SK-N-SH (cell line): ENCODE measurements around the gene GOLGA3. TPM values are rescaled to one million over a fixed set of nuclear protein-coding genes. Genes with fewer than 3 reads are reported as not detected.

ENCODE experiments used
- CTCF ChIA-PET: fragments of 300-600, 350-600 bp; formaldehyde crosslinking; extraction: SDS; loops from one replicate; lab custom pipeline; 2021; lab: Yijun Ruan, JAX
- POLR2A ChIA-PET: fragments of 350-600 bp; sonication (Branson Sonifier 250); formaldehyde crosslinking; extraction: SDS; loops from one replicate; lab custom pipeline; 2020; ENCODE audit warnings: antibody characterized with exemption, inconsistent platforms; lab: Yijun Ruan, JAX
- DNase-seq: peaks from one replicate; pipeline ENCODE4 v3.0.0; 2012
- H2AFZ ChIP-seq: fragments of 200-600 bp; sonication (generic); 2 replicates; pipeline ENCODE4 v1.8.1; 2016; ENCODE audit warnings: antibody characterized with exemption, mild to moderate bottlenecking, low read depth
- H3F3A ChIP-seq: fragments of 200-600 bp; sonication (generic); replicated peaks from 2 replicates; pipeline ENCODE3; 2016; ENCODE audit warnings: antibody characterized with exemption, mild to moderate bottlenecking; ENCODE audit not compliant: insufficient read depth
- H3K27ac ChIP-seq, 2 experiments: fragments of 200-500 bp in 1 of 2; fragments of 200-600 bp in 1 of 2; sonication (Bioruptor generic) in 1 of 2; sonication (generic), shearing (Covaris generic) in 1 of 2; 2 replicates each; pipeline versions ENCODE4 v1.5.1 to v1.6.1; 2014 to 2016; ENCODE audit warnings: low read depth in 2 of 2, inconsistent platforms in 1 of 2, low read length in 1 of 2, mild to moderate bottlenecking in 1 of 2, mixed read lengths in 1 of 2
- H3K27me3 ChIP-seq: fragments of 200-600 bp; sonication (generic), shearing (Covaris generic); 2 replicates; pipeline ENCODE4 v1.6.1; 2016; ENCODE audit warnings: mixed run types; ENCODE audit not compliant: insufficient read depth
- H3K36me3 ChIP-seq, 2 experiments: fragments of 200-500 bp in 1 of 2; fragments of 200-600 bp in 1 of 2; sonication (Bioruptor generic) in 1 of 2; sonication (generic) in 1 of 2; replicated peaks in 1 of 2; 2 replicates each; pipeline versions ENCODE3 to v1.5.1; 2014 to 2016; ENCODE audit warnings: low read length in 1 of 2, mild to moderate bottlenecking in 1 of 2; ENCODE audit not compliant: insufficient read depth in 2 of 2, control insufficient read depth in 1 of 2
- H3K4me1 ChIP-seq, 2 experiments: fragments of 200-500 bp in 1 of 2; fragments of 200-600 bp in 1 of 2; sonication (Bioruptor generic) in 1 of 2; sonication (generic), shearing (Covaris generic) in 1 of 2; 2 replicates each; pipeline versions ENCODE4 v1.5.1 to v1.6.1; 2014 to 2016; ENCODE audit warnings: low read depth in 1 of 2, low read length in 1 of 2, mixed run types in 1 of 2; ENCODE audit not compliant: insufficient read depth in 2 of 2, control insufficient read depth in 1 of 2
- H3K4me2 ChIP-seq: fragments of 200-600 bp; sonication (generic), shearing (Covaris generic); 2 replicates; pipeline ENCODE4 v1.6.1; 2017; ENCODE audit warnings: mixed run types
- H3K4me3 ChIP-seq, 2 experiments: fragments of 200-500 bp in 1 of 2; fragments of 200-600 bp in 1 of 2; sonication (Bioruptor generic) in 1 of 2; sonication (generic), shearing (Covaris generic) in 1 of 2; 2 replicates each; pipeline versions ENCODE4 v1.5.1 to v1.8.1; 2014 to 2016; ENCODE audit warnings: low read depth in 2 of 2, inconsistent platforms in 1 of 2, low read length in 1 of 2, mild to moderate bottlenecking in 1 of 2, mixed read lengths in 1 of 2, moderate library complexity in 1 of 2
- H3K79me2 ChIP-seq: fragments of 200-600 bp; sonication (generic); 2 replicates; pipeline ENCODE4 v1.8.1; 2017; ENCODE audit warnings: mild to moderate bottlenecking; ENCODE audit not compliant: insufficient read depth
- H3K9ac ChIP-seq: fragments of 200-600 bp; sonication (generic); 2 replicates; pipeline ENCODE4 v1.6.1; 2017; ENCODE audit warnings: mixed run types
- H3K9me2 ChIP-seq: fragments of 200-600 bp; sonication (generic); 2 replicates; pipeline ENCODE4 v1.6.1; 2017; ENCODE audit warnings: mixed run types
- H3K9me3 ChIP-seq: fragments of 200-600 bp; sonication (generic); 2 replicates; pipeline ENCODE4 v1.6.1; 2017; ENCODE audit warnings: mixed run types, mild to moderate bottlenecking, moderate library complexity
- H4K20me1 ChIP-seq: fragments of 200-600 bp; sonication (generic); 2 replicates; pipeline ENCODE4 v1.6.1; 2017; ENCODE audit warnings: mild to moderate bottlenecking, mixed run types; ENCODE audit not compliant: insufficient read depth
- CHD2 ChIP-seq: fragments of 150-350 bp; IDR thresholded peaks from 2 replicates; pipeline ENCODE4 v1.6.1; 2018; ENCODE audit warnings: low read length; ENCODE audit not compliant: partially characterized antibody
- CTCF ChIP-seq: fragments of 200-600 bp; sonication (generic); IDR thresholded peaks from 2 replicates; pipeline ENCODE4 v1.6.1; 2017; ENCODE audit warnings: antibody characterized with exemption, mild to moderate bottlenecking, moderate library complexity
- FOSL2 ChIP-seq: IDR thresholded peaks from 2 replicates; pipeline ENCODE4 v1.4.0; 2012; ENCODE audit warnings: low read depth, mild to moderate bottlenecking, moderate library complexity, borderline replicate concordance
- MXI1 ChIP-seq: IDR thresholded peaks from 2 replicates; pipeline ENCODE4 v1.6.1; 2012; ENCODE audit warnings: mild to moderate bottlenecking, low read depth, low read length, improper control_type of control experiment
- NFIC ChIP-seq: IDR thresholded peaks from 2 replicates; pipeline ENCODE4 v1.4.0; 2012; ENCODE audit warnings: borderline replicate concordance
- POLR2AphosphoS5 ChIP-seq: IDR thresholded peaks from 2 replicates; pipeline ENCODE4 v1.6.1; 2012; ENCODE audit warnings: low read depth, low read length
- RCOR1 ChIP-seq: fragments of 150-350 bp; IDR thresholded peaks from 2 replicates; pipeline ENCODE4 v1.6.1; 2017; ENCODE audit warnings: antibody characterized with exemption, low read length
- RXRA ChIP-seq: IDR thresholded peaks from 2 replicates; pipeline ENCODE4 v1.4.0; 2012; ENCODE audit warnings: low read depth, mild to moderate bottlenecking, borderline replicate concordance
- SMC3 ChIP-seq: IDR thresholded peaks from 2 replicates; pipeline ENCODE4 v1.6.1; 2012; ENCODE audit warnings: low read depth, low read length, improper control_type of control experiment
- USF1 ChIP-seq: IDR thresholded peaks from 2 replicates; pipeline ENCODE4 v1.4.0; 2012; ENCODE audit warnings: low read depth, borderline replicate concordance
- YY1 ChIP-seq: IDR thresholded peaks from 2 replicates; pipeline ENCODE4 v1.4.0; 2012; ENCODE audit warnings: low read depth, mild to moderate bottlenecking
- ZBTB33 ChIP-seq: IDR thresholded peaks from 2 replicates; pipeline ENCODE4 v1.4.0; 2012; ENCODE audit warnings: low read depth, borderline replicate concordance
- WGBS: methylation state at CpG from one replicate; pipeline ENCODE4 v1.1.6; 2017; ENCODE audit warnings: low lambda C conversion rate; 5-methylcytosine and 5-hydroxymethylcytosine counted together
- polyA plus RNA-seq, 3 experiments: library from polyadenylated mRNA; depleted of rRNA; stranded (reverse); fragments of >200 nt; gene quantifications; 2 replicates each; pipeline ENCODE4 v1.2.3, GENCODE V29; 2012

The GOLGA3 gene
- polyA plus RNA-seq, 1 of the 3 experiments (the other 2 are of a cell fraction) = 16.9 TPM

GRCh38 chr12:132789099-132789471, 39.6 kb downstream of the GOLGA3 start (continued):
- TF ChIP-seq ZBTB33 (no peak), FOSL2 (no peak)

DNA sequence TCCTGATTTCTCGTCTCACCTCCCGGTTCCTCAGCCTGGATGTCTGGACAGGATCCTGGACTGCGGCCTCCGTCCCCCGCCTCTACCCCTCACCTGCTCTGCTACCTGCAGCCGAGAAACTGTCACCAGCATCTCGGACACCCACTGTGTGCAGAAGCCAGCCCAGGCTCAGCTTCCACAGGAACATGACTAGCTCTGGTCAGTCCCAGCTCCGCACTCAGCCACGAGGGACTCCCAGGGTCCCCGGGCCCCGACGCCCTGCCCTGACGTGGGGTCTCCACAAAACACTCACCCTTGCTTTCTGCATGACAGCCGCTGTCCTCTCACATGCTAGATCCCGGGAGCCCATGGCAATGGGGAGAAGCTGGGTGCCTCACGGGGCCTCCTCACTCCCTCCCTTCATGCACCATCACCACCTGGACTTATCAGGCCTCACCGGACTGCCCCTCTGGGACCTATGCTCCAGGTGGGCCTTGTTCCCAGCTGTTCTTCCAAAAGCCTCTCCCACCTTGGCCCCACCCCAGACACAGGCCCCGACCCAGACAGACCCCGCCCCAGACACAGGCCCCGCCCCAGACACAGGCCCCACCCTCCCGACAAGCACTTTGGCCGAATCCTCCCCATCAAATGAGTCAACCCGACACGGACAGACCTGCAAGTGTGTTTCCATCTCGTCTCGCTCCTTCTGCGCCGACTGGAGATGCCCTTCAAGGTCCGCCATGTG, 40.1 kb downstream of the GOLGA3 start:
- Histone ChIP-seq H3K9ac (no peak overlapping the region), H4K20me1 (peaks cover 37% of the 10 kb centered on the region), H3F3A (peaks cover 7% of the 10 kb centered on the region), H3K27me3 (no peaks in the 10 kb centered on the region), H3K4me1 (no peaks in the 10 kb centered on the region), H3K4me3 (no peak overlapping the region), H2AFZ (no peak overlapping the region), H3K4me2 (no peak overlapping the region)
- 93% methylated on average over 27 of the region's 29 CpGs for WGBS
- POLR2A ChIA-PET = no interaction called here
- TF ChIP-seq RCOR1 (no peak), FOSL2 (no peak), MXI1 (no peak)
- TF ChIP-seq, all 33 proteins: peak for 0
- Histone ChIP-seq H3K27ac (no peak overlapping the region), H3K9me3 (no peaks in the 10 kb centered on the region), H3K36me3 (peaks cover 38 to 61% of the 10 kb centered on the region in 2 experiments), H3K9me2 (no peaks in the 10 kb centered on the region), H3K79me2 (peaks cover 4% of the 10 kb centered on the region; the same call in 1 of the 2 replicates)
- CTCF ChIA-PET = no interaction called here
- peak; percentile 74 for DNase-seq

- no peaks in the 10 kb centered on the region for H3K27me3 ChIP-seq
- ChIA-PET CTCF (no interaction called here), POLR2A (no interaction called here)
- H3K9ac ChIP-seq = no peak overlapping the region
- H3K79me2 ChIP-seq = peaks cover 4% of the 10 kb centered on the region; the same call in 1 of the 2 replicates
- no peak overlapping the region for H3K4me2 ChIP-seq
- peaks cover 7% of the 10 kb centered on the region for H3F3A ChIP-seq
- H3K27ac ChIP-seq = no peak overlapping the region
- H3K36me3 ChIP-seq = peaks cover 38 to 63% of the 10 kb centered on the region in 2 experiments
- WGBS = 94% methylated on average over 14 of the region's 15 CpGs
- no peaks in the 10 kb centered on the region for H3K9me2 ChIP-seq
- no peak overlapping the region for H2AFZ ChIP-seq
- TF ChIP-seq RXRA (no peak), USF1 (no peak), NFIC (no peak), CTCF (no peak), CHD2 (no peak), YY1 (no peak), SMC3 (no peak), POLR2AphosphoS5 (no peak), RCOR1 (no peak)
- no peak overlapping the region for H3K4me3 ChIP-seq
- no peak for DNase-seq
- peaks cover 37% of the 10 kb centered on the region for H4K20me1 ChIP-seq
- H3K9me3 ChIP-seq = no peaks in the 10 kb centered on the region
- no peaks in the 10 kb centered on the region for H3K4me1 ChIP-seq
These were observed 40.8 kb downstream of the GOLGA3 start for GRCh38 chr12:132787877-132788276.
